Common myeloid progenitor, CD34-positive (primary cell): Measurements from ENCODE around the gene PBX3.

Experiments used
- CTCF ChIA-PET: fragments of 350-600 bp; sonication (Branson Sonifier 250); formaldehyde crosslinking; loops from one replicate; lab custom pipeline; 2021; ENCODE audit warnings: antibody characterized with exemption; lab: Charles Lee
- POLR2A ChIA-PET: fragments of 350-600 bp; sonication (Branson Sonifier 250); formaldehyde crosslinking; loops from one replicate; lab custom pipeline; 2021; ENCODE audit warnings: antibody characterized with exemption; lab: Charles Lee
- DNase-seq, 3 donors: peaks; one replicate each; pipeline versions ENCODE4 v3.0.0 to v3.0.0-alpha.2; 2013
- H3K27ac ChIP-seq, 2 experiments: 1 replicate in 1 of 2; 2 replicates in 1 of 2; pipeline ENCODE4 v1.7.0; 2013; ENCODE audit warnings: inconsistent platforms in 2 of 2, low read length in 2 of 2, mild to moderate bottlenecking in 2 of 2, low read depth in 1 of 2, moderate library complexity in 1 of 2; ENCODE audit not compliant: severe bottlenecking in 2 of 2, insufficient read depth in 1 of 2, poor library complexity in 1 of 2
- H3K27me3 ChIP-seq, 5 experiments: replicated peaks in 2 of 5; 1 replicate in 3 of 5; 2 replicates in 2 of 5; pipeline versions ENCODE4 v1.6.1 to v1.7.0; 2013; ENCODE audit warnings: low read length in 4 of 5, mild to moderate bottlenecking in 2 of 5, moderate library complexity in 2 of 5, inconsistent platforms in 1 of 5; ENCODE audit not compliant: insufficient read depth in 5 of 5, control insufficient read depth in 4 of 5
- H3K36me3 ChIP-seq, 4 experiments: 1 replicate in 2 of 4; 2 replicates in 2 of 4; pipeline versions ENCODE4 v1.6.1 to v1.7.0; 2013; ENCODE audit warnings: low read length in 3 of 4, control low read depth in 1 of 4, mild to moderate bottlenecking in 1 of 4; ENCODE audit not compliant: control insufficient read depth in 4 of 4, insufficient read depth in 4 of 4
- H3K4me1 ChIP-seq, 4 experiments: 1 replicate in 3 of 4; 2 replicates in 1 of 4; pipeline versions ENCODE4 v1.6.1 to v1.7.1; 2013; ENCODE audit warnings: low read length in 3 of 4, mild to moderate bottlenecking in 3 of 4, control low read depth in 1 of 4, inconsistent platforms in 1 of 4, moderate library complexity in 1 of 4; ENCODE audit not compliant: control insufficient read depth in 4 of 4, insufficient read depth in 4 of 4; ENCODE audit errors: control extremely low read depth in 1 of 4
- H3K4me3 ChIP-seq, 7 experiments: 1 replicate in 4 of 7; 2 replicates in 3 of 7; pipeline versions ENCODE4 v1.5.1 to v1.7.0; 2013; ENCODE audit warnings: mild to moderate bottlenecking in 7 of 7, low read length in 6 of 7, moderate library complexity in 6 of 7, inconsistent platforms in 2 of 7, low read depth in 2 of 7, control low read depth in 1 of 7; ENCODE audit not compliant: insufficient read depth in 4 of 7, control insufficient read depth in 1 of 7; ENCODE audit errors: extremely low read depth in 1 of 7
- H3K9me3 ChIP-seq, 5 experiments: 1 replicate in 4 of 5; 2 replicates in 1 of 5; pipeline versions ENCODE4 v1.6.1 to v1.7.1; 2013; ENCODE audit warnings: low read length in 4 of 5, mild to moderate bottlenecking in 2 of 5, inconsistent platforms in 1 of 5, low read depth in 1 of 5, moderate library complexity in 1 of 5; ENCODE audit not compliant: control insufficient read depth in 4 of 5, insufficient read depth in 2 of 5; ENCODE audit errors: control extremely low read depth in 1 of 5
- WGBS: methylation state at CpG from one replicate; pipeline ENCODE4 v1.1.5; 2013; ENCODE audit not compliant: insufficient coverage; 5-methylcytosine and 5-hydroxymethylcytosine counted together

PBX3 gene

GRCh38 chr9:125839317-125839716, 92.1 kb downstream of the PBX3 start:
- DNase-seq: peak in 2 of 3 donors; percentile 62 to 84
- peak overlapping the region in 5 of 7 experiments; percentile 3 to 62 (median 43) for H3K4me3 ChIP-seq
- 0% methylated on average over 1 of the region's 2 CpGs for WGBS
- CTCF ChIA-PET: interaction anchor here (1.3 kb wide), 1 partner anchor 16 kb away, joined by 4 read pairs; no protein-coding TSS in a partner anchor
- no peaks in the 10 kb centered on the region for H3K9me3 ChIP-seq
- H3K4me1 ChIP-seq: peaks cover 22 to 58% (median 44%) of the 10 kb centered on the region in 4 experiments
- no peaks in the 10 kb centered on the region for H3K36me3 ChIP-seq
- H3K27me3 ChIP-seq: no peaks in the 10 kb centered on the region
- POLR2A ChIA-PET: no interaction called here
- peak overlapping the region; percentile 56 to 74 for H3K27ac ChIP-seq

GRCh38 chr9:125841444-125841843, 94.3 kb downstream of the PBX3 start:
- Histone ChIP-seq H3K4me1 (peaks cover 22 to 58% (median 44%) of the 10 kb centered on the region in 4 experiments), H3K27ac (peak overlapping the region in 1 of 2 experiments; percentile 35), H3K4me3 (no peak overlapping the region), H3K27me3 (no peaks in the 10 kb centered on the region), H3K9me3 (no peaks in the 10 kb centered on the region), H3K36me3 (peaks cover 0 to 2% (median 0%) of the 10 kb centered on the region in 4 experiments)
- no peak for DNase-seq
- POLR2A ChIA-PET: interaction anchor here (0.9 kb wide), 1 partner anchor 11 kb away, joined by 3 read pairs; no protein-coding TSS in a partner anchor
- WGBS: no CpG with 5 or more reads among the region's 1 CpG
- CTCF ChIA-PET: interaction anchor here (1.3 to 1.7 kb wide), 3 partner anchors 9 to 82 kb away, joined by 3 to 4 read pairs (median 3); no protein-coding TSS in a partner anchor

GRCh38 chr9:125842242-125842641, 95.1 kb downstream of the PBX3 start:
- Histone ChIP-seq H3K4me1 (peaks cover 22 to 55% (median 44%) of the 10 kb centered on the region in 4 experiments), H3K27ac (peak overlapping the region in 1 of 2 experiments; percentile 35), H3K9me3 (no peaks in the 10 kb centered on the region), H3K36me3 (peaks cover 0 to 2% (median 0%) of the 10 kb centered on the region in 4 experiments), H3K4me3 (peak overlapping the region in 1 of 7 experiments; percentile 30), H3K27me3 (no peaks in the 10 kb centered on the region)
- 86% methylated on average over 1 of the region's 1 CpG for WGBS
- ChIA-PET CTCF (interaction anchor here (1.3 to 1.7 kb wide), 2 partner anchors 13 to 83 kb away, joined by 3 to 4 read pairs; no protein-coding TSS in a partner anchor), POLR2A (interaction anchor here (0.9 kb wide), 1 partner anchor 12 kb away, joined by 3 read pairs; no protein-coding TSS in a partner anchor)
- DNase-seq: no peak

- ChIA-PET POLR2A (interaction anchor here (0.6 kb wide), 2 partner anchors 14 to 380 kb away, joined by 3 read pairs; no protein-coding TSS in a partner anchor), CTCF (interaction anchor here (1.1 kb wide), 1 partner anchor 136 kb away, joined by 3 read pairs; the partner anchor contains the start of gene MAPKAP1)
- 91% methylated on average over 5 of the region's 5 CpGs for WGBS
- Histone ChIP-seq H3K27me3 (no peaks in the 10 kb centered on the region), H3K4me3 (no peak overlapping the region), H3K9me3 (no peaks in the 10 kb centered on the region), H3K27ac (no peak overlapping the region), H3K36me3 (peaks cover 0 to 2% (median 0%) of the 10 kb centered on the region in 4 experiments), H3K4me1 (peaks cover 22 to 49% (median 39%) of the 10 kb centered on the region in 4 experiments)
- no peak for DNase-seq
Observed at GRCh38 chr9:125843646-125844045, 96.5 kb downstream of the PBX3 start.

GRCh38 chr9:125844611-125845010, 97.4 kb downstream of the PBX3 start:
- 93% methylated on average over 2 of the region's 3 CpGs for WGBS
- H3K27ac ChIP-seq: no peak overlapping the region
- H3K36me3 ChIP-seq: peaks cover 0 to 2% (median 0%) of the 10 kb centered on the region in 4 experiments
- no peak for DNase-seq
- no peak overlapping the region for H3K4me3 ChIP-seq
- ChIA-PET POLR2A (no interaction called here), CTCF (interaction anchor here (1.0 to 1.1 kb wide), 2 partner anchors 100 to 137 kb away, joined by 3 read pairs; partner anchors contain the start of gene MAPKAP1)
- no peaks in the 10 kb centered on the region for H3K9me3 ChIP-seq
- peaks cover 16 to 39% (median 31%) of the 10 kb centered on the region in 4 experiments for H3K4me1 ChIP-seq
- no peaks in the 10 kb centered on the region for H3K27me3 ChIP-seq

- ChIA-PET POLR2A (no interaction called here), CTCF (interaction anchor here (1.0 to 1.4 kb wide), 3 partner anchors 13 to 101 kb away, joined by 3 read pairs; no protein-coding TSS in a partner anchor)
- peaks cover 12 to 32% (median 24%) of the 10 kb centered on the region in 4 experiments for H3K4me1 ChIP-seq
- peaks cover 0 to 2% (median 0%) of the 10 kb centered on the region in 4 experiments for H3K36me3 ChIP-seq
- no peaks in the 10 kb centered on the region for H3K27me3 ChIP-seq
- H3K27ac ChIP-seq: no peak overlapping the region
- H3K9me3 ChIP-seq: no peaks in the 10 kb centered on the region
- no peak for DNase-seq
- no peak overlapping the region for H3K4me3 ChIP-seq
- 100% methylated on average over 3 of the region's 5 CpGs for WGBS
Observed at GRCh38 chr9:125845271-125845808, 98.2 kb downstream of the PBX3 start.

- 100% methylated on average over 2 of the region's 2 CpGs for WGBS
- ChIA-PET CTCF (interaction anchor here (1.4 kb wide), 1 partner anchor 9 kb away, joined by 3 read pairs; no protein-coding TSS in a partner anchor), POLR2A (no interaction called here)
- peaks cover 0 to 10% (median 4%) of the 10 kb centered on the region in 4 experiments for H3K4me1 ChIP-seq
- no peak overlapping the region for H3K27ac ChIP-seq
- no peaks in the 10 kb centered on the region for H3K27me3 ChIP-seq
- DNase-seq: no peak
- H3K9me3 ChIP-seq: no peaks in the 10 kb centered on the region
- no peak overlapping the region for H3K4me3 ChIP-seq
- H3K36me3 ChIP-seq: peaks cover 0 to 2% (median 0%) of the 10 kb centered on the region in 4 experiments
Observed at GRCh38 chr9:125847735-125848134, 100.6 kb downstream of the PBX3 start.
